Skin of body (tissue), 3 donors: Measurements from ENCODE around the gene MED16. TPM values are rescaled to one million over a fixed set of nuclear protein-coding genes. Genes with fewer than 3 reads are reported as not detected.
"Not testable (repeated sequence)": the region's sequence is repeated elsewhere in the genome, so short reads cannot be mapped to it uniquely, and the experiment has no call there.

ENCODE experiments used
- DNase-seq: peaks from one replicate; lab custom pipeline; 2025; lab: John Stamatoyannopoulos, UW
- small RNA-seq: library from RNA; depleted of rRNA; stranded (forward); fragments of <200 nt; gene quantifications from one replicate; pipeline ENCODE3, GENCODE V24; 2014; ENCODE audit warnings: low replicate concordance
- total RNA-seq: library from RNA; depleted of rRNA; stranded (reverse); fragments of >200 nt; gene quantifications from one replicate; pipeline ENCODE4 v1.2.3, GENCODE V29; 2014

MED16 gene
- total RNA-seq, 1 donor from 2014 or later: 16.5 TPM

GRCh38 chr19:831407-832369 is 61.3 kb downstream of the MED16 start:
- no peak for DNase-seq

GRCh38 chr19:829129-829758 is 63.7 kb downstream of the MED16 start:
- no peak for DNase-seq

- DNase-seq: no peak
Measured at GRCh38 chr19:827710-828321, 65.2 kb downstream of the MED16 start, which contains the start of gene AZU1. Gene AZU1 (plus strand): TSS chr19:827837. CDS start chr19:827847, 10 bp downstream.

GRCh38 chr19:827314-827709 is 65.7 kb downstream of the MED16 start:
- DNase-seq: no peak

GRCh38 chr19:825897-826644 is 66.9 kb downstream of the MED16 start:
- no peak for DNase-seq

- no peak for DNase-seq
Measured at GRCh38 chr19:824885-825284, 68.1 kb downstream of the MED16 start.

- no peak for DNase-seq
Measured at GRCh38 chr19:823565-824121, 69.3 kb downstream of the MED16 start.

- no peak for DNase-seq
Measured at GRCh38 chr19:821825-822503, 71.0 kb downstream of the MED16 start, which contains the start of gene PLPPR3. Gene PLPPR3 (minus strand): TSS chr19:821955. CDS start chr19:821559, 396 bp downstream.

- DNase-seq: no peak
Measured at GRCh38 chr19:821231-821824, 71.7 kb downstream of the MED16 start.

- not testable (repeated sequence) for DNase-seq
Measured at GRCh38 chr19:820212-820611, 72.8 kb downstream of the MED16 start.

Small RNA genes lying within 50 kb of the gene (small RNA-seq; reads per million reads assigned to genes)
- gene RNU6-9: 0.17 reads per million

Other genes starting within 250 kb of the MED16 start
- 17.5 TPM for gene RNF126, start 230.0 kb downstream of the MED16 start, total RNA-seq
- 21.0 TPM for gene FSTL3, start 216.8 kb downstream of the MED16 start, total RNA-seq
- 0.69 TPM for gene PRSS57, start 197.7 kb downstream of the MED16 start, total RNA-seq
- gene PALM, start 184.3 kb downstream of the MED16 start, total RNA-seq: 25.4 TPM
- gene MISP, start 142.1 kb downstream of the MED16 start, total RNA-seq: 1.2 TPM
- gene PTBP1, start 95.7 kb downstream of the MED16 start, total RNA-seq: 106 TPM
- 0.89 TPM for gene PLPPR3, start 71.2 kb downstream of the MED16 start, total RNA-seq
- 12.8 TPM for gene AZU1, start 65.3 kb downstream of the MED16 start, total RNA-seq
- 28.9 TPM for gene PRTN3, start 52.2 kb downstream of the MED16 start, total RNA-seq
- 24.0 TPM for gene ELANE, start 40.9 kb downstream of the MED16 start, total RNA-seq
- 79.1 TPM for gene CFD, start 33.5 kb downstream of the MED16 start, total RNA-seq
- gene RNU6-9, start 297 bp upstream of the MED16 start, total RNA-seq: not detected
- 28.7 TPM for gene R3HDM4, start 20.0 kb upstream of the MED16 start, total RNA-seq
- gene KISS1R, start 24.1 kb upstream of the MED16 start, total RNA-seq: not detected
- 12.8 TPM for gene ARID3A, start 32.8 kb upstream of the MED16 start, total RNA-seq
- 34.1 TPM for gene WDR18, start 91.2 kb upstream of the MED16 start, total RNA-seq
- 0.20 TPM for gene GRIN3B, start 107.2 kb upstream of the MED16 start, total RNA-seq
- 40.6 TPM for gene TMEM259, start 127.9 kb upstream of the MED16 start, total RNA-seq
- not detected for gene RNU6-2, start 128.3 kb upstream of the MED16 start, total RNA-seq
- 58.2 TPM for gene CNN2, start 133.4 kb upstream of the MED16 start, total RNA-seq
- 4.8 TPM for gene ABCA7, start 146.9 kb upstream of the MED16 start, total RNA-seq
- gene ARHGAP45, start 174.0 kb upstream of the MED16 start, total RNA-seq: 10.7 TPM
- 47.1 TPM for gene POLR2E, start 202.2 kb upstream of the MED16 start, total RNA-seq
- gene GPX4, start 210.8 kb upstream of the MED16 start, total RNA-seq: 105 TPM